ENCODE results near the gene CHMP4A. TPM values are rescaled to one million over a fixed set of nuclear protein-coding genes. Genes with fewer than 3 reads are reported as not detected.

CHMP4A gene
- total and polyA plus RNA-seq, 2 of the 13 experiments (the other 11 are each of a cell fraction or from before 2014, with no cell fraction given): 83.6 to 113 TPM

DNA sequence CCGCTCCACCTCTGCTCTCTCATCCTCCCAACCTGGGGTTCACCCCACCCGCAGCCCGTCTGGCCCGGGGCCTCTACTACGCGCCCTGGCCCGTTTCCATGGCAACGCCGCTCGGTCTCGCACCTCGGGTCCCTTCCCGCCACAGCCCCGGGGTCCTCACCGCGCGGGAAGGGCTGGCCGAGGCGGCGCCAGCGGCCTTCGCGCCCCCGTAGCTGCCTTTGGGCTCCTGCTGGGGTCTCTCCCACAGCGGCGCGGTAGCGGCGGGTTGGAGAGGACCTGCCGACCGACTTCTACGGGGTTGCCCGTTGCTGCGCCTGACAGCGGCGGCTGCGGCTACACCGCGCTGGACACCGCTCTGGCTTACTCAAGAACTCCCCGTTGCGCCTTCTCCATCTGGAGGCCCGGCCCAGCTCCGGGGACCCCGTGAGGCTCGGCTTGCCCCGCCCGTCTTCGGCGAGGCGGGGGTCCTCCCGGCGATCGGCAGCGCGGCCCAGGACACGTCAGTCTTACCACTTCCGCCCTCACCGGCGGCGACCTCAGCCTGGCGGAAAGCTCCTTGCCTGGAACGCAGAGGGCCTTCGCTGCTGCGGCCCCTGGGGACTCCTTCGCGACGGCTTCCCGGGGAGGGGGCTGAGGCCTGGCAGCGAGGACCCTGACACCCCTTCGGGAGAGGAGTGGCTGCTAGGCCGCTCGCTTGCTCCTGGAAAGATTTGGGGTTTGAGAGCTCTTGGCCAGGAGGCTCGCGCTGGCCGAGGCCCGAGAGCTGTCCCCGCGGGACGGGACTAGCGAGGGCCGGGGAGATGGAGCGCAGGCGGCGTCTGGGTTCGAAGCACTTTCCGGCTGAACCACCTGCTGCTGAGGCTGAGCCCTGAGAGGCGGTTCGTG is 17.9 kb downstream of the CHMP4A start, which contains the start of gene TM9SF1 (continued):
- TF ChIP-seq SRSF4 (IDR thresholded peaks at IDR 0.05; ENCODE audit: low read depth, low read length, poor library complexity, severe bottlenecking) (no peak), SNAI1 (CRISPR knock-in tag; IDR thresholded peaks at IDR 0.05; ENCODE audit: borderline replicate concordance) (peak; percentile 94; the same call in 1 of the 2 replicates), ZSCAN12 (CRISPR knock-in tag; IDR thresholded peaks at IDR 0.05) (peak; percentile 98), KDM4B (CRISPR knock-in tag; IDR thresholded peaks at IDR 0.05) (peak; percentile 94), MXI1 (IDR thresholded peaks at IDR 0.05; ENCODE audit: borderline replicate concordance, low read depth, low read length) (peak; percentile 73; the same call in 2 of the 3 replicates), ZNF737 (CRISPR knock-in tag; IDR thresholded peaks at IDR 0.05; ENCODE audit: borderline replicate concordance) (no peak), RELA (CRISPR knock-in tag; IDR thresholded peaks at IDR 0.05) (peak; percentile 92; the same call in 1 of the 2 replicates), KLF13 (CRISPR knock-in tag; IDR thresholded peaks at IDR 0.05) (peak; percentile 96), NR2C2 (CRISPR knock-in tag; IDR thresholded peaks at IDR 0.05; ENCODE audit: borderline replicate concordance) (peak; percentile 96), DMAP1 (CRISPR knock-in tag; IDR thresholded peaks at IDR 0.05) (peak; percentile 100), ZNF724P (CRISPR knock-in tag; IDR thresholded peaks at IDR 0.05; ENCODE audit: borderline replicate concordance) (peak; percentile 77; the same call in 1 of the 2 replicates)
- TF ChIP-seq, protein P1, sequence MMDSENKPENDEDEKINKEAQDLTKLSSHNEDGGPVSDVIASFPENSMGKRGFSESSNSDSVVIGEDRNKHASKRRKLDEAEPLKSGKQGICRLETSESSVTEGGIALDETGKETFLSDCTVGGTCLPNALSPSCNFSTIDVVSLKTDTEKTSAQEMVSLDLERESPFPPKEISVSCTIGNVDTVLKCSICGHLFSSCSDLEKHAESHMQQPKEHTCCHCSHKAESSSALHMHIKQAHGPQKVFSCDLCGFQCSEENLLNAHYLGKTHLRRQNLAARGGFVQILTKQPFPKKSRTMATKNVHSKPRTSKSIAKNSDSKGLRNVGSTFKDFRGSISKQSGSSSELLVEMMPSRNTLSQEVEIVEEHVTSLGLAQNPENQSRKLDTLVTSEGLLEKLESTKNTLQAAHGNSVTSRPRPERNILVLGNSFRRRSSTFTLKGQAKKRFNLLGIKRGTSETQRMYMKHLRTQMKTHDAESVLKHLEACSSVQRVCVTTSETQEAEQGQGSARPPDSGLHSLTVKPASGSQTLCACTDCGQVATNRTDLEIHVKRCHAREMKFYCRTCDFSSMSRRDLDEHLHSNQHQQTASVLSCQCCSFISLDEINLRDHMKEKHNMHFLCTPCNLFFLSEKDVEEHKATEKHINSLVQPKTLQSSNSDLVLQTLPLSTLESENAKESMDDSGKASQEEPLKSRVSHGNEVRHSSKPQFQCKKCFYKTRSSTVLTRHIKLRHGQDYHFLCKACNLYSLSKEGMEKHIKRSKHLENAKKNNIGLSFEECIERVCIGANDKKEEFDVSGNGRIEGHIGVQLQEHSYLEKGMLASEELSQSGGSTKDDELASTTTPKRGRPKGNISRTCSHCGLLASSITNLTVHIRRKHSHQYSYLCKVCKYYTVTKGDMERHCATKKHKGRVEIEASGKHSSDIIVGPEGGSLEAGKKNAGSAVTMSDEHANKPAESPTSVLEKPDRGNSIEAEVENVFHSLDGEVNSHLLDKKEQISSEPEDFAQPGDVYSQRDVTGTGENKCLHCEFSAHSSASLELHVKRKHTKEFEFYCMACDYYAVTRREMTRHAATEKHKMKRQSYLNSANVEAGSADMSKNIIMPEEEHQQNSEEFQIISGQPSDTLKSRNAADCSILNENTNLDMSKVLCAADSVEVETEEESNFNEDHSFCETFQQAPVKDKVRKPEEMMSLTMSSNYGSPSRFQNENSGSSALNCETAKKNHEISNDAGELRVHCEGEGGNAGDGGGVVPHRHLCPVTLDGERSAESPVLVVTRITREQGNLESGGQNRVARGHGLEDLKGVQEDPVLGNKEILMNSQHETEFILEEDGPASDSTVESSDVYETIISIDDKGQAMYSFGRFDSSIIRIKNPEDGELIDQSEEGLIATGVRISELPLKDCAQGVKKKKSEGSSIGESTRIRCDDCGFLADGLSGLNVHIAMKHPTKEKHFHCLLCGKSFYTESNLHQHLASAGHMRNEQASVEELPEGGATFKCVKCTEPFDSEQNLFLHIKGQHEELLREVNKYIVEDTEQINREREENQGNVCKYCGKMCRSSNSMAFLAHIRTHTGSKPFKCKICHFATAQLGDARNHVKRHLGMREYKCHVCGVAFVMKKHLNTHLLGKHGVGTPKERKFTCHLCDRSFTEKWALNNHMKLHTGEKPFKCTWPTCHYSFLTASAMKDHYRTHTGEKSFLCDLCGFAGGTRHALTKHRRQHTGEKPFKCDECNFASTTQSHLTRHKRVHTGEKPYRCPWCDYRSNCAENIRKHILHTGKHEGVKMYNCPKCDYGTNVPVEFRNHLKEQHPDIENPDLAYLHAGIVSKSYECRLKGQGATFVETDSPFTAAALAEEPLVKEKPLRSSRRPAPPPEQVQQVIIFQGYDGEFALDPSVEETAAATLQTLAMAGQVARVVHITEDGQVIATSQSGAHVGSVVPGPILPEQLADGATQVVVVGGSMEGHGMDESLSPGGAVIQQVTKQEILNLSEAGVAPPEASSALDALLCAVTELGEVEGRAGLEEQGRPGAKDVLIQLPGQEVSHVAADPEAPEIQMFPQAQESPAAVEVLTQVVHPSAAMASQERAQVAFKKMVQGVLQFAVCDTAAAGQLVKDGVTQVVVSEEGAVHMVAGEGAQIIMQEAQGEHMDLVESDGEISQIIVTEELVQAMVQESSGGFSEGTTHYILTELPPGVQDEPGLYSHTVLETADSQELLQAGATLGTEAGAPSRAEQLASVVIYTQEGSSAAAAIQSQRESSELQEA (CRISPR knock-in tag; IDR thresholded peaks at IDR 0.05; ENCODE audit: not compliant biosample characterization): peak; percentile 100
- TF ChIP-seq, protein P2, sequence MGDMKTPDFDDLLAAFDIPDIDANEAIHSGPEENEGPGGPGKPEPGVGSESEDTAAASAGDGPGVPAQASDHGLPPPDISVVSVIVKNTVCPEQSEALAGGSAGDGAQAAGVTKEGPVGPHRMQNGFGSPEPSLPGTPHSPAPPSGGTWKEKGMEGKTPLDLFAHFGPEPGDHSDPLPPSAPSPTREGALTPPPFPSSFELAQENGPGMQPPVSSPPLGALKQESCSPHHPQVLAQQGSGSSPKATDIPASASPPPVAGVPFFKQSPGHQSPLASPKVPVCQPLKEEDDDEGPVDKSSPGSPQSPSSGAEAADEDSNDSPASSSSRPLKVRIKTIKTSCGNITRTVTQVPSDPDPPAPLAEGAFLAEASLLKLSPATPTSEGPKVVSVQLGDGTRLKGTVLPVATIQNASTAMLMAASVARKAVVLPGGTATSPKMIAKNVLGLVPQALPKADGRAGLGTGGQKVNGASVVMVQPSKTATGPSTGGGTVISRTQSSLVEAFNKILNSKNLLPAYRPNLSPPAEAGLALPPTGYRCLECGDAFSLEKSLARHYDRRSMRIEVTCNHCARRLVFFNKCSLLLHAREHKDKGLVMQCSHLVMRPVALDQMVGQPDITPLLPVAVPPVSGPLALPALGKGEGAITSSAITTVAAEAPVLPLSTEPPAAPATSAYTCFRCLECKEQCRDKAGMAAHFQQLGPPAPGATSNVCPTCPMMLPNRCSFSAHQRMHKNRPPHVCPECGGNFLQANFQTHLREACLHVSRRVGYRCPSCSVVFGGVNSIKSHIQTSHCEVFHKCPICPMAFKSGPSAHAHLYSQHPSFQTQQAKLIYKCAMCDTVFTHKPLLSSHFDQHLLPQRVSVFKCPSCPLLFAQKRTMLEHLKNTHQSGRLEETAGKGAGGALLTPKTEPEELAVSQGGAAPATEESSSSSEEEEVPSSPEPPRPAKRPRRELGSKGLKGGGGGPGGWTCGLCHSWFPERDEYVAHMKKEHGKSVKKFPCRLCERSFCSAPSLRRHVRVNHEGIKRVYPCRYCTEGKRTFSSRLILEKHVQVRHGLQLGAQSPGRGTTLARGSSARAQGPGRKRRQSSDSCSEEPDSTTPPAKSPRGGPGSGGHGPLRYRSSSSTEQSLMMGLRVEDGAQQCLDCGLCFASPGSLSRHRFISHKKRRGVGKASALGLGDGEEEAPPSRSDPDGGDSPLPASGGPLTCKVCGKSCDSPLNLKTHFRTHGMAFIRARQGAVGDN (CRISPR knock-in tag; IDR thresholded peaks at IDR 0.05): peak; percentile 99
- TF ChIP-seq, protein P3, sequence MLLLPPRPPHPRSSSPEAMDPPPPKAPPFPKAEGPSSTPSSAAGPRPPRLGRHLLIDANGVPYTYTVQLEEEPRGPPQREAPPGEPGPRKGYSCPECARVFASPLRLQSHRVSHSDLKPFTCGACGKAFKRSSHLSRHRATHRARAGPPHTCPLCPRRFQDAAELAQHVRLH (CRISPR knock-in tag; IDR thresholded peaks at IDR 0.05; ENCODE audit: borderline replicate concordance, low read depth): peak; percentile 97
- TF ChIP-seq, protein P4, sequence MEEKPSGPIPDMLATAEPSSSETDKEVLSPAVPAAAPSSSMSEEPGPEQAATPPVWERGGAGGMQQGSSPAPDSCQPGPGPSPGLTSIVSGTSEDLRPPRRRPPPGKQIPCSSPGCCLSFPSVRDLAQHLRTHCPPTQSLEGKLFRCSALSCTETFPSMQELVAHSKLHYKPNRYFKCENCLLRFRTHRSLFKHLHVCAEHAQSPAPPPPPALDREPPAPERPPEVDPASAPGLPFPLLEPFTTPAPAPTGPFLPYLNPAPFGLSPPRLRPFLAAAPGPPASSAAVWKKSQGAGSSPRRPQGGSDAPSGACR (CRISPR knock-in tag; IDR thresholded peaks at IDR 0.05): peak; percentile 95

All from HepG2 (cell line).